Esophagus muscularis mucosa (tissue), 4 donors: Measurements from ENCODE around the gene CCT3. TPM values are rescaled to one million over a fixed set of nuclear protein-coding genes. Genes with fewer than 3 reads are reported as not detected.

Experiments
- DNase-seq: peaks from one replicate; pipeline ENCODE4 v3.0.0-alpha.2; 2017; ENCODE audit errors: extremely low spot score
- H3K27ac ChIP-seq, 4 donors: fragments of 200-600 bp; sonication (generic); replicated peaks in 1 of 4; 1 replicate in 3 of 4; 2 replicates in 1 of 4; pipeline ENCODE4 v1.5.1; 2016 to 2019; ENCODE audit warnings: mild to moderate bottlenecking in 1 of 4
- H3K27me3 ChIP-seq, 4 donors: fragments of 200-600 bp; sonication (generic); one replicate each; pipeline versions ENCODE4 v1.5.1 to v1.6.0; 2016 to 2019
- H3K36me3 ChIP-seq, 4 donors: fragments of 200-600 bp; sonication (generic); one replicate each; pipeline ENCODE4 v1.5.1; 2016 to 2019
- H3K4me1 ChIP-seq, 4 donors: fragments of 200-600 bp; sonication (generic); one replicate each; pipeline ENCODE4 v1.5.1; 2016 to 2019
- H3K4me3 ChIP-seq, 4 donors: fragments of 200-600 bp; sonication (generic); 1 replicate in 2 of 4; 2 replicates in 2 of 4; pipeline ENCODE4 v1.5.1; 2016 to 2019; ENCODE audit warnings: mild to moderate bottlenecking in 4 of 4, moderate library complexity in 1 of 4
- H3K9me3 ChIP-seq, 4 donors: fragments of 200-600 bp; sonication (generic); 1 replicate in 3 of 4; 2 replicates in 1 of 4; pipeline ENCODE4 v1.5.1; 2016 to 2019
- CTCF ChIP-seq, 3 experiments: fragments of 200-600 bp in 2 of 3; fragments of 450-650 bp in 1 of 3; sonication (generic) in 2 of 3; IDR thresholded peaks; one replicate each; pipeline ENCODE4 v1.5.1; 2017 to 2019; ENCODE audit warnings: antibody characterized with exemption in 3 of 3, mild to moderate bottlenecking in 2 of 3, moderate library complexity in 1 of 3
- EP300 ChIP-seq: sonication (generic); formaldehyde crosslinking; IDR thresholded peaks from one replicate; pipeline ENCODE4 v1.6.1; 2017; ENCODE audit warnings: antibody characterized with exemption
- POLR2A ChIP-seq: fragments of 450-650 bp; IDR thresholded peaks from one replicate; pipeline ENCODE4 v1.6.1; 2017; ENCODE audit warnings: antibody characterized with exemption, moderate library complexity, mild to moderate bottlenecking, low read depth
- POLR2AphosphoS5 ChIP-seq, 2 donors: sonication (generic); formaldehyde crosslinking; IDR thresholded peaks; one replicate each; pipeline ENCODE4 v1.6.1; 2017; ENCODE audit warnings: antibody characterized with exemption in 2 of 2
- WGBS: methylation state at CpG from one replicate; pipeline ENCODE4 v1.1.5; 2018; 5-methylcytosine and 5-hydroxymethylcytosine counted together
- intact Hi-C: fragments of 100-400 bp; cut with DNase I; formaldehyde crosslinking; loops from one replicate; pipeline ENCODE4 v1.15.1; 2023
- total RNA-seq, 4 donors: library from RNA; depleted of rRNA; stranded (reverse); fragments of >200 nt; gene quantifications; one replicate each; pipeline versions ENCODE4 v1.1.0 to v1.2.1, GENCODE V29; 2016

The CCT3 gene
- total RNA-seq, 4 donors from 2014 or later, result 172 to 241 (median 222) TPM

DNA sequence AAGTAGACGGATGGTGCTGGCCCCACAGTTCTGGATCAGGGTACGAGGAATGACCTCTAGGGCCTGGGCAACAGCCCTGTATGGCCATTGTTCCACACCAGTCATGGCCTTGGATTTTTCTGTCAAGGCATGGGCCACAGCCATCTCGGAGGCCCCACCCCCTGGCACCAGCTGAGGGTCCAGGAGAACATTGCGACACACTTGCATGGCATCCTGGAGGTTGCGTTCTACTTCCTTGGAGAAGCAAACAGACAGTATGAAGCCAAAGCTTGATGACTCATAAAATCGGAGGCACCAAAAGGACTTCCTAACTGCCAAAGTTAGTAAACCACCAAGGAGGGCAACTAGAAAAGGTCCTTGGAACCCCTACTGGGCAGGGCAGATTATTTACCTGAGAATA lies 27.1 kb downstream of the CCT3 start:
- DNase-seq, result no peak
- no peaks in the 10 kb centered on the region for H3K4me1 ChIP-seq
- 81% methylated on average over 6 of the region's 6 CpGs for WGBS
- no peak overlapping the region for H3K4me3 ChIP-seq
- intact Hi-C loops, result no loop called here
- no peak for TF ChIP-seq EP300
- no peak for TF ChIP-seq POLR2AphosphoS5 (IDR thresholded peaks at IDR 0.05)
- TF ChIP-seq CTCF (IDR thresholded peaks at IDR 0.05), result no peak
- no peak for TF ChIP-seq POLR2A
- H3K27me3 ChIP-seq, result no peaks in the 10 kb centered on the region
- H3K36me3 ChIP-seq, result peaks cover 64 to 100% (median 99%) of the 10 kb centered on the region in 4 donors
- H3K9me3 ChIP-seq, result no peaks in the 10 kb centered on the region
- H3K27ac ChIP-seq, result no peak overlapping the region

DNA sequence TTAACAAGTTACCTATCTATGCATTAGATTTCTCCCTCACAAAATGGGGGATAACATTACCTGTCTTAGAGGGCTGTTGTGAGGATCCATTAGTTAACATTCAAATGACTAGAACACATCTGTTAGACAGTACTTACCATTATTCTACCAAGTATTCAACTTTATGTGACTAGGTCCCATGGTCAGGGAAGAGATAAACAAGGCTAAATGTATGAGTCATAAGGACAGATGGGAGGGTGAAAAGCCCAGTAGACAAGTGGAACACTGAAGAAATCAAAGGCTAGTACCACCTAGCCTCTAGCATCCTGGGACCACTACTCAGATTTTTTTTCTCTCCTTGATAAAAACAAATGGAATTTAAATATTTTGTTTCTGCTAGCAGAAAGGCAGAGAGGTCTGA lies 30.0 kb downstream of the CCT3 start:
- H3K9me3 ChIP-seq, result no peaks in the 10 kb centered on the region
- intact Hi-C loops, result no loop called here
- H3K36me3 ChIP-seq, result peaks cover 46 to 95% (median 78%) of the 10 kb centered on the region in 4 donors
- no peak for TF ChIP-seq EP300
- no peak for TF ChIP-seq POLR2AphosphoS5 (IDR thresholded peaks at IDR 0.05)
- H3K27me3 ChIP-seq, result no peaks in the 10 kb centered on the region
- no peak overlapping the region for H3K4me3 ChIP-seq
- DNase-seq, result no peak
- H3K4me1 ChIP-seq, result no peaks in the 10 kb centered on the region
- H3K27ac ChIP-seq, result no peak overlapping the region

GRCh38 chr1:156305215-156305614 lies 32.9 kb downstream of the CCT3 start:
- no peaks in the 10 kb centered on the region for H3K9me3 ChIP-seq
- H3K27me3 ChIP-seq, result no peaks in the 10 kb centered on the region
- H3K4me1 ChIP-seq, result no peaks in the 10 kb centered on the region
- no peak for DNase-seq
- H3K36me3 ChIP-seq, result peaks cover 26 to 68% (median 49%) of the 10 kb centered on the region in 4 donors
- 72% methylated on average over 2 of the region's 2 CpGs for WGBS
- no peak overlapping the region for H3K27ac ChIP-seq
- intact Hi-C loops, result no loop called here
- TF ChIP-seq POLR2A (no peak), CTCF (IDR thresholded peaks at IDR 0.05) (no peak), POLR2AphosphoS5 (IDR thresholded peaks at IDR 0.05) (no peak), EP300 (no peak)
- no peak overlapping the region for H3K4me3 ChIP-seq

GRCh38 chr1:156303241-156303640 lies 34.9 kb downstream of the CCT3 start:
- TF ChIP-seq EP300, result no peak
- no peak for TF ChIP-seq POLR2AphosphoS5 (IDR thresholded peaks at IDR 0.05)
- TF ChIP-seq POLR2A, result no peak
- TF ChIP-seq CTCF (IDR thresholded peaks at IDR 0.05), result no peak
- no peak overlapping the region for H3K27ac ChIP-seq
- DNase-seq, result no peak
- no peaks in the 10 kb centered on the region for H3K27me3 ChIP-seq
- H3K9me3 ChIP-seq, result no peaks in the 10 kb centered on the region
- no peaks in the 10 kb centered on the region for H3K4me1 ChIP-seq
- no peak overlapping the region for H3K4me3 ChIP-seq
- intact Hi-C loops, result no loop called here
- 98% methylated on average over 4 of the region's 4 CpGs for WGBS
- H3K36me3 ChIP-seq, result peaks cover 6 to 48% (median 29%) of the 10 kb centered on the region in 4 donors

GRCh38 chr1:156298852-156299357 lies 39.2 kb downstream of the CCT3 start, which contains the start of gene VHLL:
Gene VHLL, minus strand, starts transcription at chr1:156299307. Its CDS starts 118 bp downstream, at chr1:156299189.
- no peak for TF ChIP-seq CTCF (IDR thresholded peaks at IDR 0.05)
- H3K4me3 ChIP-seq, result no peak within 1 kb of the TSS
- H3K36me3 ChIP-seq, result peaks cover 0 to 6% (median 2%) of the 10 kb centered on the region in 4 donors
- intact Hi-C loops, result no loop called here
- 92% methylated on average over 12 of the region's 19 CpGs for WGBS
- H3K27ac ChIP-seq, result no peak within 1 kb of the TSS
- H3K4me1 ChIP-seq, result peaks cover 12 to 20% (median 19%) of the 10 kb centered on the region in 4 donors
- H3K9me3 ChIP-seq, result no peaks in the 10 kb centered on the region
- DNase-seq, result no peak
- H3K27me3 ChIP-seq, result no peaks in the 10 kb centered on the region
